Liver (tissue), 9 donors: ENCODE results near the gene PHF21B. TPM values are rescaled to one million over a fixed set of nuclear protein-coding genes. Genes with fewer than 3 reads are reported as not detected.

ENCODE experiments used
- DNase-seq: peaks from one replicate; pipeline ENCODE4 v3.0.0-alpha.2; 2017; ENCODE audit warnings: low spot score
- H3K27ac ChIP-seq, 2 donors: one replicate each; pipeline ENCODE4 v1.7.0; 2013; ENCODE audit warnings: inconsistent platforms in 2 of 2, low read length in 2 of 2, control low read depth in 1 of 2, low read depth in 1 of 2, mild to moderate bottlenecking in 1 of 2
- H3K27me3 ChIP-seq, 4 donors: one replicate each; pipeline versions ENCODE4 v1.6.1 to v1.7.0; 2013; ENCODE audit warnings: low read length in 3 of 4, inconsistent platforms in 1 of 4, mild to moderate bottlenecking in 1 of 4, moderate library complexity in 1 of 4; ENCODE audit not compliant: control insufficient read depth in 4 of 4, insufficient read depth in 4 of 4
- H3K36me3 ChIP-seq, 4 donors: one replicate each; pipeline versions ENCODE4 v1.6.1 to v1.7.0; 2013; ENCODE audit warnings: low read length in 3 of 4, mild to moderate bottlenecking in 3 of 4, low read depth in 1 of 4, moderate library complexity in 1 of 4; ENCODE audit not compliant: control insufficient read depth in 4 of 4, insufficient read depth in 3 of 4
- H3K4me1 ChIP-seq, 4 donors: one replicate each; pipeline versions ENCODE4 v1.6.1 to v1.7.0; 2013; ENCODE audit warnings: low read length in 3 of 4, mild to moderate bottlenecking in 3 of 4, moderate library complexity in 1 of 4; ENCODE audit not compliant: control insufficient read depth in 4 of 4, insufficient read depth in 4 of 4
- H3K4me3 ChIP-seq, 3 donors: one replicate each; pipeline versions ENCODE4 v1.6.1 to v1.7.0; 2013; ENCODE audit warnings: low read length in 3 of 3, control low read depth in 1 of 3, low read depth in 1 of 3, mild to moderate bottlenecking in 1 of 3
- H3K9ac ChIP-seq, 2 donors: one replicate each; pipeline ENCODE4 v1.7.0; 2013; ENCODE audit warnings: low read length in 2 of 2, mild to moderate bottlenecking in 2 of 2, moderate library complexity in 2 of 2, control low read depth in 1 of 2, low read depth in 1 of 2
- H3K9me3 ChIP-seq, 4 donors: one replicate each; pipeline versions ENCODE4 v1.6.1 to v1.7.0; 2013; ENCODE audit warnings: low read length in 3 of 4; ENCODE audit not compliant: control insufficient read depth in 4 of 4
- ATF3 ChIP-seq: IDR thresholded peaks from 2 replicates; pipeline ENCODE4 v1.6.1; 2016; ENCODE audit warnings: antibody characterized with exemption
- EGR1 ChIP-seq, 2 donors: IDR thresholded peaks; 2 replicates each; pipeline ENCODE4 v1.6.1; 2016 to 2018; ENCODE audit warnings: antibody characterized with exemption in 2 of 2, low read depth in 2 of 2
- FOXA1 ChIP-seq: IDR thresholded peaks from 2 replicates; pipeline ENCODE4 v1.6.1; 2016; ENCODE audit warnings: antibody characterized with exemption
- FOXA2 ChIP-seq: IDR thresholded peaks from 2 replicates; pipeline ENCODE4 v1.6.1; 2016; ENCODE audit warnings: antibody characterized with exemption
- GABPA ChIP-seq, 2 donors: IDR thresholded peaks in 1 of 2; conservative IDR thresholded peaks in 1 of 2; 2 replicates each; pipeline ENCODE4 v1.6.1; 2016; ENCODE audit warnings: antibody characterized with exemption in 2 of 2, mild to moderate bottlenecking in 1 of 2, moderate library complexity in 1 of 2
- HNF4A ChIP-seq, 2 donors: conservative IDR thresholded peaks; 2 replicates each; pipeline ENCODE4 v1.6.1; 2016; ENCODE audit warnings: antibody characterized with exemption in 2 of 2, mild to moderate bottlenecking in 2 of 2
- HNF4G ChIP-seq: IDR thresholded peaks from 2 replicates; pipeline ENCODE4 v1.6.1; 2016; ENCODE audit warnings: antibody characterized with exemption
- JUND ChIP-seq, 2 donors: IDR thresholded peaks; 2 replicates each; pipeline ENCODE4 v1.6.1; 2016; ENCODE audit warnings: antibody characterized with exemption in 2 of 2
- MAX ChIP-seq: IDR thresholded peaks from 2 replicates; pipeline ENCODE4 v1.6.1; 2016; ENCODE audit warnings: antibody characterized with exemption
- NR2F2 ChIP-seq: IDR thresholded peaks from 2 replicates; pipeline ENCODE4 v1.6.1; 2016; ENCODE audit warnings: antibody characterized with exemption
- RAD21 ChIP-seq, 2 donors: IDR thresholded peaks; 2 replicates each; pipeline ENCODE4 v1.6.1; 2016; ENCODE audit warnings: antibody characterized with exemption in 2 of 2, mild to moderate bottlenecking in 2 of 2
- RXRA ChIP-seq, 2 donors: IDR thresholded peaks; 2 replicates each; pipeline ENCODE4 v1.6.1; 2017 to 2018; ENCODE audit warnings: antibody characterized with exemption in 2 of 2, mild to moderate bottlenecking in 1 of 2
- SP1 ChIP-seq: IDR thresholded peaks from 2 replicates; pipeline ENCODE4 v1.6.1; 2018; ENCODE audit warnings: antibody characterized with exemption, mild to moderate bottlenecking
- TAF1 ChIP-seq: conservative IDR thresholded peaks from 2 replicates; pipeline ENCODE4 v1.6.1; 2016; ENCODE audit warnings: antibody characterized with exemption, mild to moderate bottlenecking
- YY1 ChIP-seq: IDR thresholded peaks from 2 replicates; pipeline ENCODE4 v1.6.1; 2016; ENCODE audit warnings: antibody characterized with exemption, mild to moderate bottlenecking
- WGBS: extraction: QIAGEN DNeasy Blood & Tissue Kit; methylation state at CpG from one replicate; pipeline ENCODE4 v1.1.7; 2013; 5-methylcytosine and 5-hydroxymethylcytosine counted together
- polyA plus RNA-seq, 2 donors: library from polyadenylated mRNA; stranded (reverse) in 1 of 2; unstranded in 1 of 2; fragments of 200-250 nt in 1 of 2; fragments of >200 nt in 1 of 2; fragmentation: Nextera tagmentation in 1 of 2; extraction: Ambion mirVana in 1 of 2; gene quantifications; one replicate each; pipeline versions ENCODE4 v1.2.1 to v1.2.3, GENCODE V29; 2013 to 2015
- total RNA-seq, 2 donors: library from RNA; depleted of rRNA; stranded (reverse); fragments of >200 nt; gene quantifications; one replicate each; pipeline ENCODE4 v1.2.3, GENCODE V29; 2014
- TF ChIP-seq, protein P1 (sequence below): fragments of 150-350 bp; IDR thresholded peaks from 2 replicates; pipeline ENCODE4 v1.5.1; 2017; ENCODE audit warnings: improper control_type of control experiment, low read depth, low read length; ENCODE audit not compliant: missing input control
- TF ChIP-seq, protein P2 (sequence below): IDR thresholded peaks from 2 replicates; pipeline ENCODE4 v1.6.1; 2016; ENCODE audit warnings: antibody characterized with exemption, mild to moderate bottlenecking
- TF ChIP-seq, protein P3 (sequence below): IDR thresholded peaks from 2 replicates; pipeline ENCODE4 v1.6.1; 2016; ENCODE audit warnings: antibody characterized with exemption
- donor health status: healthy.
- donor health status: healthy.
- donor health status: healthy.
- donor health status: healthy.
- donor health status: healthy.

PHF21B gene
- total and polyA plus RNA-seq, 4 donors = not detected

DNA sequence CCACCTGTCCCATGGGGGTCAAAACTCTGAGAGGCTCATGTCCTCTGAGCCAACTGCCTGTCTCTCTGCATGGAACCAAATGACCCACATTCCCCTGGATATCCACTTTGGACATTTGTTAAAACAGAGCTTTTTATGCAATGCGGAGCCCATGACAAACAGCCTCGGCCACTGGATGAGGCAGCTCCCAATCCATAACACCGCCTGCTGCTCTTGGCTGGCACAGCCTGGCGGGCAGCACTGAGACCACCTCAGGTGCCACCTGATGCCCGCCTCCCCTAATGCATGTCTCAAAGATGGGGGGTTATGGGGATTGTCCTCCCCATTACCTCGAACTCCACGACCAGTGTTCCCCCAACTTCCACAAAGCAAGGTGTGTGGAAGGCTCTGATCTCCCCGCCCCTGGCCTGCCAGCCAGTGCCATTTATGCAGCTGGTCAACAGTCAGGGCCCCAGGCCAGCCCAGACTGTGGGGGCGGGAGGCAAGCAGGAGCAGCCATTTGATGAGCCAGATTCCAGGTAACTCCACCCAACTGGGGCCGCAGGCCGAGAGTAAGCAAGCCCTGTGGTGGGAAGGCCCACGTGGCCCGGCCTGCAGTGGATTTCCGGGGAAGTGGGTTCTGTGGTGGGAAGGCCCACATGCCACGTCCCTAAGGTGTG, 84.2 kb downstream of the PHF21B start:
- Histone ChIP-seq H3K27ac (no peak overlapping the region), H3K4me1 (no peaks in the 10 kb centered on the region), H3K9me3 (peaks cover 0 to 3% (median 0%) of the 10 kb centered on the region in 4 donors), H3K9ac (no peak overlapping the region), H3K36me3 (no peaks in the 10 kb centered on the region), H3K4me3 (no peak overlapping the region), H3K27me3 (no peaks in the 10 kb centered on the region)
- no peak for DNase-seq
- TF ChIP-seq, protein P1, sequence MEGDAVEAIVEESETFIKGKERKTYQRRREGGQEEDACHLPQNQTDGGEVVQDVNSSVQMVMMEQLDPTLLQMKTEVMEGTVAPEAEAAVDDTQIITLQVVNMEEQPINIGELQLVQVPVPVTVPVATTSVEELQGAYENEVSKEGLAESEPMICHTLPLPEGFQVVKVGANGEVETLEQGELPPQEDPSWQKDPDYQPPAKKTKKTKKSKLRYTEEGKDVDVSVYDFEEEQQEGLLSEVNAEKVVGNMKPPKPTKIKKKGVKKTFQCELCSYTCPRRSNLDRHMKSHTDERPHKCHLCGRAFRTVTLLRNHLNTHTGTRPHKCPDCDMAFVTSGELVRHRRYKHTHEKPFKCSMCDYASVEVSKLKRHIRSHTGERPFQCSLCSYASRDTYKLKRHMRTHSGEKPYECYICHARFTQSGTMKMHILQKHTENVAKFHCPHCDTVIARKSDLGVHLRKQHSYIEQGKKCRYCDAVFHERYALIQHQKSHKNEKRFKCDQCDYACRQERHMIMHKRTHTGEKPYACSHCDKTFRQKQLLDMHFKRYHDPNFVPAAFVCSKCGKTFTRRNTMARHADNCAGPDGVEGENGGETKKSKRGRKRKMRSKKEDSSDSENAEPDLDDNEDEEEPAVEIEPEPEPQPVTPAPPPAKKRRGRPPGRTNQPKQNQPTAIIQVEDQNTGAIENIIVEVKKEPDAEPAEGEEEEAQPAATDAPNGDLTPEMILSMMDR = no peak
- TF ChIP-seq GABPA (IDR thresholded peaks at IDR 0.05 in 1 of 2, conservative IDR thresholded peaks at IDR 0.05 in 1 of 2) (no peak), RAD21 (IDR thresholded peaks at IDR 0.05) (no peak), SP1 (no peak), FOXA1 (no peak), FOXA2 (no peak), JUND (IDR thresholded peaks at IDR 0.05) (no peak), EGR1 (IDR thresholded peaks at IDR 0.05; ENCODE audit: low read depth in 2 of 2) (no peak), MAX (no peak), YY1 (no peak), TAF1 (no peak), HNF4G (no peak), NR2F2 (no peak), HNF4A (conservative IDR thresholded peaks at IDR 0.05) (no peak), RXRA (IDR thresholded peaks at IDR 0.05) (no peak), ATF3 (no peak)
- TF ChIP-seq, protein P2, sequence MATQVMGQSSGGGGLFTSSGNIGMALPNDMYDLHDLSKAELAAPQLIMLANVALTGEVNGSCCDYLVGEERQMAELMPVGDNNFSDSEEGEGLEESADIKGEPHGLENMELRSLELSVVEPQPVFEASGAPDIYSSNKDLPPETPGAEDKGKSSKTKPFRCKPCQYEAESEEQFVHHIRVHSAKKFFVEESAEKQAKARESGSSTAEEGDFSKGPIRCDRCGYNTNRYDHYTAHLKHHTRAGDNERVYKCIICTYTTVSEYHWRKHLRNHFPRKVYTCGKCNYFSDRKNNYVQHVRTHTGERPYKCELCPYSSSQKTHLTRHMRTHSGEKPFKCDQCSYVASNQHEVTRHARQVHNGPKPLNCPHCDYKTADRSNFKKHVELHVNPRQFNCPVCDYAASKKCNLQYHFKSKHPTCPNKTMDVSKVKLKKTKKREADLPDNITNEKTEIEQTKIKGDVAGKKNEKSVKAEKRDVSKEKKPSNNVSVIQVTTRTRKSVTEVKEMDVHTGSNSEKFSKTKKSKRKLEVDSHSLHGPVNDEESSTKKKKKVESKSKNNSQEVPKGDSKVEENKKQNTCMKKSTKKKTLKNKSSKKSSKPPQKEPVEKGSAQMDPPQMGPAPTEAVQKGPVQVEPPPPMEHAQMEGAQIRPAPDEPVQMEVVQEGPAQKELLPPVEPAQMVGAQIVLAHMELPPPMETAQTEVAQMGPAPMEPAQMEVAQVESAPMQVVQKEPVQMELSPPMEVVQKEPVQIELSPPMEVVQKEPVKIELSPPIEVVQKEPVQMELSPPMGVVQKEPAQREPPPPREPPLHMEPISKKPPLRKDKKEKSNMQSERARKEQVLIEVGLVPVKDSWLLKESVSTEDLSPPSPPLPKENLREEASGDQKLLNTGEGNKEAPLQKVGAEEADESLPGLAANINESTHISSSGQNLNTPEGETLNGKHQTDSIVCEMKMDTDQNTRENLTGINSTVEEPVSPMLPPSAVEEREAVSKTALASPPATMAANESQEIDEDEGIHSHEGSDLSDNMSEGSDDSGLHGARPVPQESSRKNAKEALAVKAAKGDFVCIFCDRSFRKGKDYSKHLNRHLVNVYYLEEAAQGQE = no peak
- TF ChIP-seq, protein P3, sequence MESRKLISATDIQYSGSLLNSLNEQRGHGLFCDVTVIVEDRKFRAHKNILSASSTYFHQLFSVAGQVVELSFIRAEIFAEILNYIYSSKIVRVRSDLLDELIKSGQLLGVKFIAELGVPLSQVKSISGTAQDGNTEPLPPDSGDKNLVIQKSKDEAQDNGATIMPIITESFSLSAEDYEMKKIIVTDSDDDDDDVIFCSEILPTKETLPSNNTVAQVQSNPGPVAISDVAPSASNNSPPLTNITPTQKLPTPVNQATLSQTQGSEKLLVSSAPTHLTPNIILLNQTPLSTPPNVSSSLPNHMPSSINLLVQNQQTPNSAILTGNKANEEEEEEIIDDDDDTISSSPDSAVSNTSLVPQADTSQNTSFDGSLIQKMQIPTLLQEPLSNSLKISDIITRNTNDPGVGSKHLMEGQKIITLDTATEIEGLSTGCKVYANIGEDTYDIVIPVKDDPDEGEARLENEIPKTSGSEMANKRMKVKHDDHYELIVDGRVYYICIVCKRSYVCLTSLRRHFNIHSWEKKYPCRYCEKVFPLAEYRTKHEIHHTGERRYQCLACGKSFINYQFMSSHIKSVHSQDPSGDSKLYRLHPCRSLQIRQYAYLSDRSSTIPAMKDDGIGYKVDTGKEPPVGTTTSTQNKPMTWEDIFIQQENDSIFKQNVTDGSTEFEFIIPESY = no peak
- WGBS = 90% methylated on average over 15 of the region's 15 CpGs
